NCI-H446 treated with DMSO at 0.1 percent for 48 hours (cell line): Measurements from ENCODE around the gene ELANE.
"Not testable (repeated sequence)": the region's sequence is repeated elsewhere in the genome, so short reads cannot be mapped to it uniquely, and the experiment has no call there.

Experiments used
- DNase-seq: peaks from one replicate; lab custom pipeline; 2025; lab: John Stamatoyannopoulos, UW

Gene ELANE

GRCh38 chr19:879711-880438, 27.8 kb downstream of the ELANE start:
- no peak for DNase-seq

- DNase-seq = no peak
Measured at GRCh38 chr19:881385-882071, 29.4 kb downstream of the ELANE start.

- DNase-seq = no peak
Measured at GRCh38 chr19:882871-883497, 30.9 kb downstream of the ELANE start.

- no peak for DNase-seq
Measured at GRCh38 chr19:883661-884211, 31.6 kb downstream of the ELANE start.

- no peak for DNase-seq
Measured at GRCh38 chr19:884420-885211, 32.5 kb downstream of the ELANE start.

GRCh38 chr19:885536-886224, 33.6 kb downstream of the ELANE start:
- no peak for DNase-seq

GRCh38 chr19:887072-887471, 35.0 kb downstream of the ELANE start:
- DNase-seq = no peak

- no peak for DNase-seq
Measured at GRCh38 chr19:887599-887998, 35.5 kb downstream of the ELANE start.

- DNase-seq = no peak
Measured at GRCh38 chr19:888581-889385, 36.7 kb downstream of the ELANE start.

GRCh38 chr19:889662-890295, 37.7 kb downstream of the ELANE start:
- DNase-seq = no peak

GRCh38 chr19:890831-891230, 38.7 kb downstream of the ELANE start:
- DNase-seq = no peak

- not testable (repeated sequence) for DNase-seq
Measured at GRCh38 chr19:891421-892200, 39.5 kb downstream of the ELANE start.

GRCh38 chr19:892243-892893, 40.3 kb downstream of the ELANE start:
- no peak for DNase-seq

GRCh38 chr19:892894-893689, 41.0 kb downstream of the ELANE start, which contains the start of the genes MED16 and RNU6-9:
Gene MED16 (minus strand): TSS chr19:893187. CDS start chr19:891131, 2,056 bp downstream.
Gene RNU6-9 (plus strand): TSS chr19:893484.
- DNase-seq = peak; percentile 92

- no peak for DNase-seq
Measured at GRCh38 chr19:896434-896833, 44.3 kb downstream of the ELANE start.

- no peak for DNase-seq
Measured at GRCh38 chr19:896999-897398, 44.9 kb downstream of the ELANE start.

- no peak for DNase-seq
Measured at GRCh38 chr19:897442-898039, 45.4 kb downstream of the ELANE start.
